NK-92 (cell line): ENCODE data around the gene GABRE.
"Not testable (repeated sequence)": the region's sequence is repeated elsewhere in the genome, so short reads cannot be mapped to it uniquely, and the experiment has no call there.

Source experiments
- DNase-seq: peaks from one replicate; lab custom pipeline; 2025; ENCODE audit not compliant: unreplicated experiment; lab: John Stamatoyannopoulos, UW

Gene GABRE

GRCh38 chrX:151970661-151971060 lies 3.8 kb downstream of the GABRE start:
- no peak for DNase-seq

DNA sequence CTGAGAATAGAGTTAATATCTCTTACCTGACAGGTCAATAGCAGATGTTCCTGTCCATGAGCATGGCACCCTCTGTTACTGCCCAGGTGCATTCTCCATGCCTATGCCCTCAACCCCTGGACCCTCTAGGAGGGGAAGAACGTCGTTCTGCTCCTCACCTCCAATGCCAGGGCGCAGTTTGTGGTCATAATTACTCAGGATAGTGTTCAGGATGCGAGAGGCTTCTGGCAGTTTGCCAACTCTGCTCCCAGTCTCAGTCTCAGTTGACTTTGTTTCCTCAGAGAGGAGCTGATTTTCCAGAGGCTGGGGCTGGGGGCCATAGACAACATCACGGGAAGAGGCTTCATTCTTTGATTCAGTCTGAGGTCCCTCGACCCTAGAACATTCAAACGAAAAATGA lies 4.4 kb downstream of the GABRE start:
- no peak for DNase-seq

GRCh38 chrX:151966236-151966635 lies 8.2 kb downstream of the GABRE start:
- no peak for DNase-seq

- no peak for DNase-seq
Observed at GRCh38 chrX:151962034-151962433, 12.4 kb downstream of the GABRE start.

- no peak for DNase-seq
Observed at GRCh38 chrX:151958101-151958500, 16.4 kb downstream of the GABRE start.

- DNase-seq = no peak
Observed at GRCh38 chrX:151954730-151955129, 19.7 kb downstream of the GABRE start.

DNA sequence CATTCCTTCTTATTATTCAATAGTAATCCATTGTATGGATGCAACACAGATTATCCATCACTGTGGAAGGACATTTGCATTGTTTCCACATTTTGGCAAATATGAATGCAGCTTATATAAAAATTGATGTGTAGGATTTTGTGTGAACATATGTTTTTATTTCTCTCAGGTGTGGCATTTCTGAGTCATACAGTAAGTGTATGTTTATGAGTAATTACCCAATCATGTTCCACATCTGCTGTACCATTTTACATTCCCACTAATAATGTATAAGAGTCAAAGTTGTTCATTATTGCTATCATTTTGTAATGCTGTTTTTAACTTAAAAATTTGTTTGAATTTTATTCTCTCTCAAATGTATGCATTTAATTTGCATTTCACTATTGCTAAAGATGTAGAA lies 36.3 kb downstream of the GABRE start:
- DNase-seq = no peak

DNA sequence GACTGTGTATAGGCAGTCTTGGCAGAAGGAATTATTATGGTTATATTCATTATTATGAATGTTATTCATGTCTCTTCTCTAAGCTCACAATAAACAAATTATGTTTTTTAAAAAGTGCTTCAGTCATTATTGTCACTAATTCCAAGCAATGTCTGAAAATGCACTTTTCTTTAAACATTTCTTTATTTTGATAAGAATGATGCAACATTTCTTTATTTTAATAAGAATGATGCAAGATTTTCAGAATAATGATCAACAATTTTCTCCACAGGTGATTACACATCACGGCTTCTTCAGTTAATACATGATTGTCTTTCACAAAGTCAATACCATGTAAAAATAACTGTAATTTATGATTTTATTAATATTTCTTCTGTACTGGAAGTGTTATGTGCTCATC lies 39.1 kb downstream of the GABRE start:
- no peak for DNase-seq

DNA sequence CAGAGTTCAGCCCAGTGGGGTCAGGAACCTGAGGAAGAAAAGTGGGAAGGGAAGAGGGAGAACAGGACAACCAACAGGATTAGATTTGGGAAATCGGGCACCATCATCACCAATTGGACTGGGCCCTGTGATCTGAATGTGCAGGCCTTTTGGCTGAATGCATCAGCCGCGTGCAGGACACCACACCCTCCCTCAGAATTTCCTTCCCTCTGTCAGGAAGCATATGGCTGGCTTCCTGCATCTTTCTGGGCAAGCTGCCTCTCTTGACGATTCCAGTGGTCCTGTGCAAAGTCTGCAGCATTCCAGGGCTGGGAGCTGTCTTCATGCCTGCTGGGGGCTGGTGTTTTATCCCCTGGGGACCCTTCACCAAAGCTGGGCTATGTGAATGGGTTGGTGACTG lies 45.4 kb downstream of the GABRE start:
- no peak for DNase-seq

DNA sequence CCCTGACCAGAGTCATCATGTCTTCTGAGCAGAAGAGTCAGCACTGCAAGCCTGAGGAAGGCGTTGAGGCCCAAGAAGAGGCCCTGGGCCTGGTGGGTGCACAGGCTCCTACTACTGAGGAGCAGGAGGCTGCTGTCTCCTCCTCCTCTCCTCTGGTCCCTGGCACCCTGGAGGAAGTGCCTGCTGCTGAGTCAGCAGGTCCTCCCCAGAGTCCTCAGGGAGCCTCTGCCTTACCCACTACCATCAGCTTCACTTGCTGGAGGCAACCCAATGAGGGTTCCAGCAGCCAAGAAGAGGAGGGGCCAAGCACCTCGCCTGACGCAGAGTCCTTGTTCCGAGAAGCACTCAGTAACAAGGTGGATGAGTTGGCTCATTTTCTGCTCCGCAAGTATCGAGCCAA lies 50.8 kb downstream of the GABRE start:
- no peak for DNase-seq

DNA sequence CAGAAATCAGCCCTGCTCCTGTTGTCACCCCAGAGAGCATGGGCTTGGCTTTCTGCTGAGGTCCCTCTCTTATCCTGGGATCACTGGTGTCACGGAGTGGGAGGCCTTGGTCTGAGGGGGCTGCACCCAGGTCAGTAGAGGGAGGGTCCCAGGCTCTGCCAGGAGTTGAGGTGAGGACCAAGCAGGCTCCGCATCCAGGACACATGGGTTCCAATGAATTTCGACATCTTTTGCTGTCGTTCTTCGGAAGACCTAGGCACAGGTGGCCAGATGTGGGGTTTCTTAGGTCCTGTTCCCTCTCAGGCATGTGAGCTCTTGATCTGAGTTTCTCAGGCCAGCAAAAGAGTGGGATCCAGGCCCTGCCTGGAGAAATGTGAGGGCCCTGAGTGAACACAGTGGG lies 51.8 kb downstream of the GABRE start:
- no peak for DNase-seq

DNA sequence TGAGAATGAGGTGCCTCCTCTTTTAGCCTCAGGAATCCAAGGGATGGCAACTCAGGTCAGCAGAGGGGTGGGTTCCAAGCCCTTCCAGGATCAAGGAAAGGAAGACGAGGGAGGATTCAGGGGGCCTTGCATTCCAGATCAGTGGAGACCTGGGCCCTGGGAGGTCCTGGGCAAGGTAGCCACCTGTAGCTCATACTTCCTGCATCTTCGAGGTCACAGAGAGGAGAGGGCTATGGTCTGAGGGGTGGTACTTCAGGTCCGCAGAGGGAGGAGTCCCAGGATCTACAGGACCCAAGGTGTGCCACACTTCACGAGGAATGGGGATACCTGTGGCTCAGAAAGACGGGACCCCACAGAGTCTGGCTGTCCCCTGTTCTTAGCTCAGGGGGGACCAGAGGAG lies 52.6 kb downstream of the GABRE start:
- DNase-seq = no peak

GRCh38 chrX:151921292-151921691 lies 53.2 kb downstream of the GABRE start:
- DNase-seq = no peak

DNA sequence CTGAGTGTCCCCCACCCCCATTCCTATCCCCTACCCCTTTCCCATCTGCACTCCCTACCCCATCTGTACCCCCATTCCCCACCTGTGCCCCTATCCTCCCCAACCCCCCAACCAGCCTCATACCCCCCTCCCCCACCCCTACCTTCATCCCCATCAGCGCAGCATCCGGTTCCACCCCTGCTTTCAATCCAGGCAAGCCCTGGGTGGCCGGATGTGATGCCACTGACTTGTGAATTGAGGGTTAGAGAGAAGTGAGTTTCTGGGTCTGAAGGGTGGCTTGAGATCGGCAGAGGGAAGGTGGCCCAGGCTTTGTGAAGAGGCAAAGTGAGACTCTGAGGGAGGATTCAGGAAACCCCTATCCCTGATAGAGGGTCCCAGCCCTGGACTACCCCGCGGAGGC lies 53.9 kb downstream of the GABRE start:
- DNase-seq = no peak

- no peak for DNase-seq
Observed at GRCh38 chrX:151920101-151920500, 54.4 kb downstream of the GABRE start.

DNA sequence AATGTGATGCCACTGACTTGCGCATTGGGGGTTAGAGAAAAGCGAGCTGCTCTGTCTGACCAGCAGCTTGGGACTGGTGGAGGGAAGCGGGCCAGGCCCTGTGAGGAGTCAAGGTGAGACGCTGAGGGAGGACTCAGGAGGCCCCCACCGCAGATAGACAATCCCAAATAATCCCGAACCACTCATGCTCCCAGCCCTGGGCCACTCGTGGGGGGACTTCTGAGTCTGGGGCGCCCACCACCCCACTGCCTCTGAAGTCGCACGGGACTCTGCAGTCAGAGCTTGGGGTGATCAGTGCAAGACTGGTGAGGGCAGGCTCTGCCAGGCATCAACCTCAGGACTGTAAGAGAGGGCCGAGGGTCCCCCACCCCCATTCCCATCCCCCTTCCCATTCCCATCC lies 54.9 kb downstream of the GABRE start:
- no peak for DNase-seq

DNA sequence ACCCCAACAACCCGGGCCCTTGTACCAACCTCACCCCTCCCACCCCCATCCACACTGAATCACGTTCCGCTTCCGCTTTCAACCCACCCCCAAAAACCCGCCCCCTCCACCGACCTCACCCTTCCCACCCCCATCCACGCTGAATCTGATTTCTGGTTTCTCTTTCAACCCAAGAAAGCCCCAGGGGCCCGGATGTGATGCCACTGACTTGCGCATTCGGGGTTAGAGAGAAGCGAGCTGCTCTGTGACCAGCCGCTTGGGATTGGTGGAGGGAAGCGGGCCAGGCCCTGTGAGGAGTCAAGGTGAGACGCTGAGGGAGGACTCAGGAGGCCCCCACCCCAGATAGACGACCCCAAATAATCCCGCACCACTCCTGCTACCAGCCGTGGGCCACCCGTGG lies 55.7 kb downstream of the GABRE start:
- not testable (repeated sequence) for DNase-seq

DNA sequence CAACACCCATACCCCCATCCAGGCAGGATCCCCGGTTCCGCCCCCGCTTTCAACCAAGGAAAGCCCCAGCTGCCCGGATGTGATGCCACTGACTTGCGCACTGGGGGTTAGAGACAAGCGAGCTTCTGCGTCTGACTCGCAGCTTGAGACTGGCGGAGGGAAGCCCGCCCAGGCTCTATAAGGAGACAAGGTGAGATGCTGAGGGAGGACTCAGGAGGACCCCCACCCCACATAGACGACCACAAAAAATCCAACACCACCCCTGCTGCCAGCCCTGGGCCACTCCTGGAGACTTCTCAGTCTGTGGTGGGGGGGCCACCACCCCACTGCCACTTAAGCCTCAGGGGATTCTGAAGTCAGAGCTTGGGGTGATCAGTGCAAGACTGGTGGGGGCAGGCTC lies 61.7 kb downstream of the GABRE start, which contains the start of gene MAGEA4:
Gene MAGEA4, plus strand, starts transcription at position 110 of the 400 bp plus-strand sequence. CDS start 10,776 bp downstream, outside the sequence.
- DNase-seq = no peak

- DNase-seq = no peak
Observed at GRCh38 chrX:151912221-151912620, 62.3 kb downstream of the GABRE start.

DNA sequence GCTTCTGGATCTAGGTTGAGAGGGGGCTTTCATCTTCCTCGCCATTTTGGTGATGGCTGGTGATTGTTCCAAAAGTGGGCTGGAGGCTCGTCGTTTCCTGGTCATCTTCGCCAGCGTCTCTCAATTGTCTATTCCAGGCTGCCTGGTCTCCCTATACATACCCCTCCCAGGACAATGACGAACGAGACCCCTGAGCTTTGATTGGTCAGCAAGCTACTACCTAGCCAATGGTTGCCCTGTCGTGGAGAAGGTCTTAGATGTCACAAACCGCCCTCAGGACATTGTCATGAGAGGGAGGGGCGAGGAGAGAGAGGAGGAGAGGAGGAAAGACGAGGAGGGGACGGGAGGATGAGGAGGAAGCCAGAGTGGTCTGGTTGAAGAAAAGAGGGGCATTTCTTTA lies 69.5 kb downstream of the GABRE start:
- no peak for DNase-seq
